Superior temporal gyrus (tissue), 1 donor: ENCODE measurements around the gene ADAMTS2.

Experiments used
- DNase-seq: peaks from one replicate; pipeline ENCODE4 v3.0.0-alpha.2; 2016; ENCODE audit errors: extremely low spot score

Gene ADAMTS2

DNA sequence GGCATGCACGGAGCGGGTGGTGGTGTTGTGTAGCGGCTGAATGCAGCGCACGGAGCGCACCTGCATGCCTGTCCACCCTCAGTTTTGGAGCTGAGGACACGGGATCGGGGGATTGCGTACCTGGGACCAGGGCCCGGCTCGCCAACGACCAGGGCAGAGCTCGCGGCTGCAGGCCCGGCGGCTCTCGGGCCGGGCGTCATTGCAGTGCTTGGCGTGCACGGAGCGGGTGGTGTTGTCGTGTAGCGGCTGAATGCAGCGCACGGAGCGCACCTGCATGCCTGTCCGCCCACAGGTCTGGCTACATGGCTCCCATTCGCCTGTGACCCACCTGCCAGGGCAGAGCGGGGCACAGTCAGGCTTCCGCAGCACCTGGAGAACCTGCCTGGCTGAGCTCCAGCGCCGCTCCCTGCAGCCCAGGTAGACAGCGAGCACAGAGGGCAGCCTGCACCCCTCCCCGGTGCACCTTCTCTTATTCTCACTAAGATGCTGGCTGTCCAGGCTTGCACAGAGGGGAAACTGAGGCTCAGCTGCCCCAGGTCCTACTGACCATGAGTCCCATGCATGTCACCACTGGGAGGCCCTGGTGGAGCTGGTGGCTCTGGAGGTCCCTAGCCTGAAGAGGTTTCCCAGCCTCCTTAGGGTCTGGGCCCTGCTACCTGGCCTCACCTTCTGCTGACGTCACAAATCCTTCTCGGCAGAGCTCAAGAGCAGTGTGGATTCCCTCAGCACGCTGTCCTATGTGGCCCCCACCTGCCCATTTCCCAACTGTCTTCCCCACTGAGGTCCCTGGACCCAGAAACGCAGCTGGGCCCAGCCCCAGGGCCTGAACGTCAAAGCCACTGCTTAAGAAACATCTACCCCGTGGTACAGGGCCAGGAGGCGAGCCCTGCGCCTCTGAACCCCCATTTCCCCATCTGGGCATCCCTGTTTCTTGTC lies 220.1 kb downstream of the ADAMTS2 start:
- DNase-seq, result no peak

DNA sequence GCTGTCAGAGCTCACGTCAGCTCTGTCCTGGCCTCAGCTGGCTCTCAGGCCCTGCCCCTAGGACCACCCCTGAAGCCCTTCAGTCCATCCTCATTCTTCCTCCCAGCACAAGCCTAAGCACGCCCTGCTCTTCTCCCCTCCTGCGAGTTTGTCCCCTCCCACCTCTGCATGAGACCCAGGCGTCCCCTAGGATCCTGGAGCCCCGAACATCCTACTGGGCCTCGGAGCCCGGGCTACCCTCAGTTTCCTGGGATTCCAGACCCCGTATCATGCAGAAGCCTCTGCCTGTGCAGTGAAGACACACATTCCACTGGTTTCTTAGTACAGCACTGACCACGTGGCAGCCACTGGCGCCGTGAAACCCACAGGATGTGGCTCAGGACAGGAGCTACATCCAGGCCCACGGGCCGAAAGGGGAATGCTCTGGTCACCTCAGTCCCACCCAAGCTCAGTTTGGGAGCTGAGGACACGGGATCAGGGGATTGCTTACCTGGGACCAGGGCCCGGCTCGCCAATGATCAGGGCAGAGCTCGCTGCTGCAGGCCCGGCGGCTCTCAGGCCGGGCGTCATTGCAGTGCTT lies 220.9 kb downstream of the ADAMTS2 start:
- no peak for DNase-seq

- DNase-seq, result no peak
These were observed 221.6 kb downstream of the ADAMTS2 start for GRCh38 chr5:179123491-179124272.

GRCh38 chr5:179123109-179123426 lies 222.2 kb downstream of the ADAMTS2 start:
- no peak for DNase-seq

DNA sequence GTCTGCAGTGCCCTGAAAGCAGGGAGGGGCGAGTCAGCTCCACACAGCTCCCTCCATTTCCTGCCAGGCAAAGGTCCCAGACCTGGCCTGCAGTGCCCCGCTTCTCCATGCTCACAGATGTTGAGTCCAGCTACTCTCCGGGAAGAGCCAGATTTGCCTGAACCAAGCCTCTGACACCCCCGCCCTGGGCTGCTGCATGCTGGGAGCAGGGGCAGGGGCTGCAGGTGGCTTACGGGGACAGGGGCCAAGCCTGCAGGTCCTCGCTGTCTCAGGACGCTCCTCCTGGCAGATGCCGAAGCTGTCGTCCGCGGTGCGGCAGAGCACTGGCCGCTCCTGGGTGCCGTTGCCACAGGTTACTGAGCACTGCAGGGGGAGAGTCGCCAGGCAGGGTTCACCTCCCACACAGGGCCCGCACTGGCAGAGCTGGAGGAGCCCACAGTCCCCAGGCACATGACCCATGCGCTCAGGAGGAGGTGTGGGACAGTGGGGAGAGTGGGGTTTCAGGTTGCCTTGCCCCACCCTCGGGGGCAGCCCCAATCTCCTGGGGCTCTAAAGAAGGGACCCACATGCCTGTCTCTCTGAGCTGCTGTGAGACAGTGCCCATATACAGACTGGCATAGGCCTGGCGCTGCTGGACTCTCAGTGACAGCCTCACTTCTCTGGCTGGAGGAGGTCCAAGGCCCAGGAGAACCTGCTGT lies 222.7 kb downstream of the ADAMTS2 start:
- no peak for DNase-seq

GRCh38 chr5:179121667-179122111 lies 223.6 kb downstream of the ADAMTS2 start:
- DNase-seq, result no peak

DNA sequence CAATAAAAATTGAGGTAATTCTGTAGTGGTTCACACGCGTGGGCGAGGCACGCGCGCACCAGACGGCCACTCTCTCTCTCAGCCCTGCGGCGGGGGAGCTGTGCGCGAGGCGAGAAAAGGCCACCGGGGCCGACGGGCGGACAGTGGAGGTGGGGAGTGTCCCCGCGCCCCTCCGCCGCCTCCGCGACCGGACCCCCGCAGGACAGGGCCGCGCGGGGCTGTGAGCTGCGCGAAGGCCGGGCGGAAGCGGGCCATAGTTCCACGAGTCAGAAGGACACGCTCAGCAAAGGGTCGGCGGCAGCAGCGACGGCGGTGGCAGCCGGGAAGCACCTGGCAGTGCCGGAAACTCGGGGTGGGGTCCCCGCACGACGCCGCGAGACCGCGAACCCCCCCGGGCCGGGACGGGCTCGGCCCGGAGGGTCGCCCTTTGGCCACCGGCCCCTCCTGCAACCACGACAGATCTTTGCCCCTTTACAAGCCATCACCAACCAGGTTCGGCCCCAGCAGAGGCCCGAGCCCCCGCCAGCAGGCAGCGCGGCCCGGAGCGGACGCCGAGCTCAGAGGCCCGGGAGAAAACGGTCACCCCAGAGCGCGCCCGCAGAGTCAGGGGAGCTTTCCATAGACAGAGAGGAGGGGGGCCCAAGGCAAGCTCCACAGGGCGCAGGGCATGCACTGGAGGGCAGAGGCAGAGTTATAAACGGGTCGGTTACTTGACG lies 224.2 kb downstream of the ADAMTS2 start:
- DNase-seq, result no peak

GRCh38 chr5:179120421-179120861 lies 224.8 kb downstream of the ADAMTS2 start:
- no peak for DNase-seq

- no peak for DNase-seq
These were observed 225.7 kb downstream of the ADAMTS2 start for GRCh38 chr5:179119415-179120170.

- DNase-seq, result no peak
These were observed 226.4 kb downstream of the ADAMTS2 start for GRCh38 chr5:179118756-179119414.

GRCh38 chr5:179118338-179118737 lies 226.9 kb downstream of the ADAMTS2 start:
- DNase-seq, result no peak

DNA sequence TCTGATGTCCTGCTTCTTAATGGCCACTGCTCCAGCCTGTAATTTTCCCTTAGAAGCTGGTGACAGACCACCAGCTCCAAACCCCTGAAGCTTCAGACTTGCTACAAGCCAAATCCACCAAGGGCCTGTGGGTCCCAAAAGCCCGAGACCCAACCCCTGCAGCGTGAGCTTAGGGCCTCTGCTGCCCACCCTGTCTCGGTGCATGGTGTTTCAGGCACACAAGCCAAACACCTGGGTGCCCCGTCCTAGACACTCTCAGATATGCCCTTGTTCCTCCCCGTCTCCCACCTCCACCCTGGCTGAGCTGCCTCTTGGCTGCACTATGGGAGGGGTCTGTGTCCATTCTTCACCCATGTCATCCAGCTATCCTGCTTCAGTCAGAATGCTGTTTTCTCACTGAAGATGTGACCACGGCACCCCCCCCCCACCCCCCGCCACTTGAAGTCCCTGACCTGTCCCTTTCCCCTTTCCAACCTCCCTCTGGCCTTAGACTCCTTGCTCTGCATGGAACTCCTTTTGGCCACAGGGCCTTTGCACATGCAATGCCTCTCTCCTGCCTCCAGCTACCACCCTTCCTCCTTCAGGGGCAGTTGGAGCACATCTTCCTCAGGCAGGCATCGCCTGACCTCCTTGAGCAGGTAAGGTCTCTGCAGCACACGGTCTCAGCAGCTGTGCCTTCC lies 229.3 kb downstream of the ADAMTS2 start:
- DNase-seq, result no peak

GRCh38 chr5:179115307-179115706 lies 230.0 kb downstream of the ADAMTS2 start:
- no peak for DNase-seq

- DNase-seq, result no peak
These were observed 230.5 kb downstream of the ADAMTS2 start for GRCh38 chr5:179114756-179115155.

- no peak for DNase-seq
These were observed 231.2 kb downstream of the ADAMTS2 start for GRCh38 chr5:179113945-179114641.

GRCh38 chr5:179113143-179113530 lies 232.1 kb downstream of the ADAMTS2 start:
- DNase-seq, result no peak

- DNase-seq, result no peak
These were observed 232.7 kb downstream of the ADAMTS2 start for GRCh38 chr5:179112469-179113142.
